GM18526 (cell line): ENCODE measurements around the gene FAM78A.
A peak's percentile ranks its signal among the peaks of the same experiment; 100 is the strongest.

ENCODE experiments used
- POLR2A ChIP-seq: IDR thresholded peaks from 3 replicates; pipeline ENCODE4 v1.6.1; 2011; ENCODE audit not compliant: insufficient read length; ENCODE audit errors: extremely low read depth

The FAM78A gene

DNA sequence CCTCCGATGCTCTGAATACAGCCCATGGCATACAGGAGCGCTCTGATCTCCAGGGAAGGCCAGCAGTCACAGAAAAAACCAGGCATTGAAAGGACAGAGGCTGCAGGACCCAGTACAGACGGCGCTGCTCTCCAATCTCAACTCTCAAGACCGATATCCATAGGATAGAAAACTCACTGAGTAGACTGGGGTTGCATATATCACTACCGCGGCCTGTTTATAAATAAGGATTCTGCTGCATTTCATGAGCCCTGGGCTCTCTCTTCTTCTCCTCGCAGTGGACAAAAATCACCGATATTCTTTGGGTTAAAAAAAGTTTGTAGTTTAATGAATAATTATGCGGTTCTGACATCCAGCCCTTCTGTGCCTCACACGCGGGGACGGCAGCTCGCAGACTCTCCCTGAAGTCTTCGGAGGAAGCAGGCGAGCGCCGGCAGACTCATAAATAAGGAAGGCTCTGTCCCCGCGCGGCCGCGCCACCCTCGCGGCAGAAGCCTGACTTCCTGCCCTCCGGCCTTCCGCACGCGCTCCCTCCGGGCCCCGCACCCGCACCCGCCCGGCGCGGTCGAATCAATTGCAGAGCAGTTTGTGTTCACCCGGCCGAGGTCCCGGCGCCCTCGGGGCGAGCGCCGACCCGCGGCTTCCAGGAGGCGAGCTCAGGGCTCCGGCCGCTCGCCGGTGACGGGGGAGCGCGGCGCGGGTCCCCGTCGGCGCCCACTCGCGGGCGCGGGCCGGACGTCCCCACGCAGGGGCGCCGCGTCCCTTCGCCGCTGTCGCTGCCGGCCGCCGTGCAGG, at the start of gene FAM78A:
Gene FAM78A, minus strand, starts transcription at position 417 of the 795 bp plus-strand sequence. Its CDS starts 331 bp downstream, at position 86.
- TF ChIP-seq POLR2A = peak; percentile 11

GRCh38 chr9:131324736-131325679, 48.7 kb upstream of the FAM78A start:
- no peak for TF ChIP-seq POLR2A

GRCh38 chr9:131323629-131324028, 47.3 kb upstream of the FAM78A start:
- TF ChIP-seq POLR2A = no peak

DNA sequence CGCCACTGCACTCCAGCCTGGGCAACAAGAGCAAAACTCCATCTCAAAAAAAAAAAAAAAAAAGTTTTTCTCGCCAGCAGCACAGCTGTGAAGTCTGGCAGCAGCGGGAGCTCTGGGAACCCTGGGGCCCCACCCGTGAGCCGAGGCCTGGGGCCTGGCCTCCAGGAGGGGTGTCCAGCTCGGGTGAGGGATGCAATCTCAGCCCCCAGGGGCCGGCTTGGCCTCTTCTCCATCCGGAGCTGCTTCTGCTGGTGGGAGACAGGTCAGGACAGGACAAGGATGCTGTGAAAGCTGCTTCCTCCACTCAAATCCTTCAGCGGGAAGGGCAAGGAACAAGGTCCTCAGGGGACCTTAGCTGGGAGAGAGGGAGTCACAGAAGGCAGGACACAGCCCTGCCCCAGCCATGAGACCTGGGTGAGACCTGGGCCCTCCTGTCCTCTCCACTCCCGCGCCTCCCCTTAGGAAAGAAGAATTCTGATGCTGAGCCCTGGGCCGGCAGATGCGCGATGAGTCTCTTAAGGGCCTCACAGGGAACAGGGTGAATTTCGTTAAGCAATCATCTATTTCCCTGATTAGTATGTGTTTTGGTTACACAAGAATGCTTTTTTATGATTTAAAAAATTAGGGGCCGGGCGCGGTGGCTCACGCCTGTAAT, 43.8 kb upstream of the FAM78A start:
- TF ChIP-seq POLR2A = no peak

DNA sequence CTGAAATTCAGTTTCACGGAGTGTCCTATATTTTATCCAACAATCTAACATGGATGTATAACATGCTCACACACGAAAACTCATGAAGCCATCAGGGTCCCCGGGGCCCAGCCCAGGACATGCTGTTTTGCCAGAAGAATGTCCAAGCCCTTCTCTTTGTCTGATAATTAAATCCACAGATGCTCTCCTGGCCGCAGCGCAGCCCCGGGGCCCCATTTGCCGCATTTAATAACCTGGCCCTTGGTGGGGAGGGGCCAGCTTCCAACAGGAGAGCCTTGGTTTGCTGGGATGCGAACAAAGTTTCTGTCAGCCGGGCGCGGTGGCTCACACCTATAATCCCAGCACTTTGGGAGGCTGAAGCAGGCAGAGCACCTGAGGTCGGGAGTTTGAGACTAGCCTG, 43.2 kb upstream of the FAM78A start:
- TF ChIP-seq POLR2A = no peak

DNA sequence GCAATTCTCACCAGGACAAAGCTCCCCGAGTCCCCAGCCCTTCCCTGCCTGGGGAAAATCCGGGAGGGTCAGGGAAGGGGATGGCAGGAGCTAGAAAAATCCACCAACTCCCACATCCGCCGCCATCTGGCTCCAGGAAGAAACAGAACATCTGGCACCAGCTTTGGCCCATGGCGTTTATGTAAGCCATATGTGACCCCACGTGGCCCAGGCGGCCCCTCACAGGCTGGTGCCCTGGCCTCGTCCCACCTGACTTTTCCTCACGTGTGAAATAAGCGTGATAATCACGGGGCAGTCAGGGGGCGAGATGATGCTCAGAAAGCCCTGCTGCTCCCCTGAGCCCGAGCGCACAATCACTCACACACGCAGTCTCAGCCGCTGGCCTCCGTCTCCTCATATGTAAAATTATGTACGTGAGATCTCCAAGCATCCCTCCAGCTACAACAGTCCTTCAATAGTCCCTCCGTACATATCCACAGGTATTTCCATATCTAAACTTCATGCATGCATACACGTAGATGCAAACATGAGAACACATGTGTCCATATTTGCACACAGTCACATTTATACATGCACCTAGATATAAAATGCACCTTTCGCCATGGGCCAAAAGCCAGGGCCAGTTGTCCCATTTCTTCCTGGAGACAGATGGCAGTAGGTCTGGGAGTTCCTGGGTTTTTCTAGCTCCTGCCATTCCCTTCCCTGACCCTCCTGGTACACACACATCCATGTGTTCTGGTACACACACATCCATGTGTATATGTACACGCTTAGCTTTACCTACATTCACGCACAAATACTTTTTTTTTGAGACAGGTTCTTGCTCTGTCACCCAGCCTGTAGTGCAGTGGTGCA, 42.1 kb upstream of the FAM78A start:
- no peak for TF ChIP-seq POLR2A

DNA sequence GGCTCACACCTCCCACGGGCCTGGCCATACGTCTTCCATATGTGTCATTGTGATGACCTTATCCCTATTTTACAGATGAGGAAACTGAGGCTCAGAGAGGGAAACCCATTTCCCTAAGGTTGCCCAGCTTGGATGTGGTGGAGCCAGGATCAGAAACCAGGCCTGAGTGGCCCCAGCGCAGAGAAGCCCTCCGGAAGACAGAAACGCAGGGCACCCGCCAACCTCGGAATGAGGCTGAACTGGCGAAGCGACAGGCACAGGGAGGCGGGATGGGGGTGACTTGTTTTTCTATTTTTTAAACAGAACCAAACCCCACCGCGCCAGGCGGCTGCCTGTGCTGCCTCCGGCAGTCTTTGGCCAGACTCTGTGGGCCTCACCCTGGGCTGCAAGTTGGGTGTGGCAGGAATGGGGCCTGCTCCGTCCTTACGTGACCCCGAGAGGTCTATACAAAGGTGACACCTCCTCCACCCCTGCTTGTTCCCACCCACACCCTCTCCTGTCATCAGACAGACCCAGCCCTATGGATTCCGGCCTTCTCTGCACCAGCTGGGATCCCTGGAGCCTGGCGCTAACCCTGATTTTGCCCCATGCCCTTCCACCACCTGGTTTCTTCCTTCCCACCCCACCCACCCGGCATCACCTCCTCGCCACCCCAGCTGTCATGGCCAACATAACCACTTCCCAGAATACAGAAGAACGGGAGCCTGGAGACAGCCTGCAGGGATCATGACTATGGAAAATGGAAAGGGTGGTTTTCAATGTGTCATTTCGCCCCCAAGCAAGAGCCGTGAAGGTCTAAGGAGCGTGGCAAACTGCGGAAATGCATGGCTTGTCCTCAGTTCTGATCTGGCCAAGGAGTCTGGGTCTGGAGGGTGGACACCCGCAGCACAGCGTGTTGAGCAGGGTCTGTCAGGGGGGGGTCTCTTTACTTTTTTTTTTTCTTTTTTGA, 36.8 kb upstream of the FAM78A start:
- no peak for TF ChIP-seq POLR2A

DNA sequence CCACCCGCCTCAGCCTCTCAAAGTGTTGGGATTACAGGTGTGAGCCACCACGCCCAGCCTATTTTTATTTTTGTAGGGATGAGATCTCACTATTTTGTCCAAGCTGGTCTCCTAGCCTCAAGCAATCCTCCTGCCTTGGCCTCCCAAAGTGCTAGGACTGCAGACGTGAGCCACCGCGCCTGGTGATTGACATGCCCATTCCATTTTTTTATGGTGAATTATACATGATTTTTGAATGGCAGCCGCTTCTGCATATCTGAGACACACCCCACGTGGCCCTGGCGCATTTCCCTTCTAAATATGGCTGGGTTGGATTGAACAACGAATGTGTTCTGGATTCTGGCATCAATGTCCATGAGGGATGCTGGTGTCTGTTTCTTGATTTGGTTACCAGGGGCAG, 35.9 kb upstream of the FAM78A start:
- TF ChIP-seq POLR2A = no peak

DNA sequence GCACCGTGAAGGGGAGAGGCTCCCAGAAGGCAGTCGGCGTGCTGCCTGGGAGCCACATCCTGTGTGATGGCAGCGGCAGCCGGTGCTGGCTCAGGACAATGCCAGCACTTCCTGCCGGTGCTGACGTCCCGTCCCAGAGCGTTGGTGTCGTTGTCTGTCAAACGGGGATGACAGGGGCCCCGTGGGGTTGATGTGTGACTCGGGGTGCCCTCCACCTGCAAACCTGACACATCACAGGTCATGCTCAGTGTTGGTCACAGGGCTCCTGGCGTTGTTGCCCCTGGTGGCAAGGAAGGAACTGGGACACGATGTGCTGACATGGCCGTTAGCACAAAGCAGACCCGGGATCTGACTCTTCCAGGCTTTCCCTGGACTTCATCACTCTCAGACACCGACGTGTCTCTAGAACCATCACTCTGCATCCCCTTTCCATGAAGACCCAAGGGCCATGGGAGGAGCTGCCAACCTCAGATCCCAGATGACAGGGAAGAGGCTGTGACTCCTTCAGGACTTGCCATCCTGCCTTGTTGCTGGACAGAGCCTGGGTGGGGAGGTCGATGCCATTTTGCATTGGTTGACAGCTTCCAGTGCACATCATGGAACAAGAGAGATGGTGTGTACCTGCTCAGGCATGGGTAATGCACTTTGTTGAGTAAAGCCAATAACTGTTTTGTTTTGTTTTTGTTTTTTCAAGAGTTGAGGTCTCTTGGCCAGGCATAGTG, 34.7 kb upstream of the FAM78A start:
- no peak for TF ChIP-seq POLR2A

DNA sequence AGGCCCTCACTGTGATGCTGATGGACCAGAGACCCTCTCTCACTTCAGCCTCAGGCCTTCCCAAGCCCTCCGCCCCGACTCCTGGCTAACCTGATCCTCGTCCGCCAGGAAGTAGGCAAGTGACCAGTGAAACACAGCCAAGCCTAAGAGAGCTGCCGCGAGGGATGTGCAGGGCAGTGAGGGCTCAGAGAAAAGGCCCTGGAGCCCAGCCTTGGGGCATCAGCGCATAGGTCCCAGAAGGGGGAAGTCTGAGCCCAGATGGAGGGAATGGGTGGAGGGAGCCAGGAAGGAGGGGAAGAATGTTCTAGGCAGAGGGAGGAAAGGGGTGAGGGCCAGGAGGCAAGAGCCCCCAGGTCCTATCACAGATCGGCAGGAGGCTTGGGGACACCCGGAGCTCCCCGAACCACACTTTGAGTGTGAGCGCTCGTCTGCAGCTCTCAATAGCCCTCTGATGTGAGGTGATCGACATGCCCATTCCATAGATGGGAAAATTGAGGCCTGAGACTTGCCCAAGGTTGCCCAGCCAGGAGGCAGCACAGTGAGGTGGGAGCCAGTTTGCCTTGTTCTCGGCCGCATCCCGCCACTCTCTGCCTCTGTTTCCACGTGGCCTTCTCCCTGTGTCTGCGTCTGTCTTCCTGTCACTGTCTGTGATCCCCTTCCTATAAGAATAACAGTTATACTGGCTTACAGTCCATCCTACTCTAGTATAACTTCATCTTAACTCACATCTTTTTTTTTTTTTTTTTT, 33.4 kb upstream of the FAM78A start:
- TF ChIP-seq POLR2A = no peak

DNA sequence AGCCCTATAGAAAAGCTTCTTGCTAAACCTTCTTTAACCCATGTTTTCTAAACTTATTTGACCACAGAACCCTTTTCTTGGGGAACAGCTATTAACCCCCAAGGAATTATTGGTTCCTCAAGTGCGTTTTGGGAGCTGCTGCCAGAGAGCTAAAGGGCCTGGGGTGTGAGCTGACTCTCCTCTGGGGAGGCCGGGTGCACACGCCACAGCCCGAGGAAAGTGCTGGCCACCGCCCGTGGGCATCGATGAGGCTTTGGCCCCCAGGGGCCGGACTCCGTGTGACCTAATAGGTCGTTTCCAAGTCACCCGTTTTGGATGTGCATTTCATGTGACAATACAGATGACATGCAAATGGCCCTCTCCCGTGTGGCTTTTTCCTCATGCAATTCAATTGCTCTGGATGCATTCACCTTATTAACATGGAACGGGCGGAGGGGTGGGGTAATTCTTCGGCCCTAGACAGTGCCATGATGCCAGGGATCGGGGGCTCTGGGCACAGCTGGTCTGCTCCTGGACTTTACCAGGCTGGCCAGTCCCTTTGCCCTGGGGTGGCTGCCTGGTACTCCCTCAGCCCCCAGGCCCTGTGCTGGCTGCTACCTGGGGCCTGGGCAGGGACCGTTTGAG, 32.7 kb upstream of the FAM78A start:
- no peak for TF ChIP-seq POLR2A

GRCh38 chr9:131308452-131308851, 32.1 kb upstream of the FAM78A start:
- TF ChIP-seq POLR2A = no peak
